ENCODE data around the gene DKC1.

DKC1 gene

GRCh38 chrX:154720067-154720466 is 42.6 kb upstream of the DKC1 start:
- no peak overlapping the region for H3K4me3 ChIP-seq (ENCODE audit: low read depth, low read length)
- DNase-seq (ENCODE audit: low read depth), result no peak
- TF ChIP-seq CTCF (IDR thresholded peaks at IDR 0.05; ENCODE audit: low read depth, low read length, missing control alignments), result no peak

- DNase-seq (ENCODE audit: low read depth), result no peak
- H3K4me3 ChIP-seq (ENCODE audit: low read depth, low read length), result no peak overlapping the region
- TF ChIP-seq CTCF (IDR thresholded peaks at IDR 0.05; ENCODE audit: low read depth, low read length, missing control alignments), result no peak
Observed at GRCh38 chrX:154721155-154721554, 41.5 kb upstream of the DKC1 start.

GRCh38 chrX:154724993-154725756 is 37.5 kb upstream of the DKC1 start:
- DNase-seq (ENCODE audit: low read depth), result no peak
- H3K4me3 ChIP-seq (ENCODE audit: low read depth, low read length), result no peak overlapping the region
- TF ChIP-seq CTCF (IDR thresholded peaks at IDR 0.05; ENCODE audit: low read depth, low read length, missing control alignments), result no peak

- TF ChIP-seq CTCF (IDR thresholded peaks at IDR 0.05; ENCODE audit: low read depth, low read length, missing control alignments), result no peak
- no peak for DNase-seq (ENCODE audit: low read depth)
- no peak overlapping the region for H3K4me3 ChIP-seq (ENCODE audit: low read depth, low read length)
Observed at GRCh38 chrX:154727418-154727817, 35.2 kb upstream of the DKC1 start.

- no peak for TF ChIP-seq CTCF (IDR thresholded peaks at IDR 0.05; ENCODE audit: low read depth, low read length, missing control alignments)
- H3K4me3 ChIP-seq (ENCODE audit: low read depth, low read length), result no peak overlapping the region
- no peak for DNase-seq (ENCODE audit: low read depth)
Observed at GRCh38 chrX:154727871-154728270, 34.8 kb upstream of the DKC1 start.

- no peak overlapping the region for H3K4me3 ChIP-seq (ENCODE audit: low read depth, low read length)
- no peak for TF ChIP-seq CTCF (IDR thresholded peaks at IDR 0.05; ENCODE audit: low read depth, low read length, missing control alignments)
- DNase-seq (ENCODE audit: low read depth), result no peak
Observed at GRCh38 chrX:154728431-154729190, 34.1 kb upstream of the DKC1 start.

All from GM12864 (cell line).